ENCODE measurements around the gene INO80D. TPM values are rescaled to one million over a fixed set of nuclear protein-coding genes. Genes with fewer than 3 reads are reported as not detected.
"Not testable (repeated sequence)": the region's sequence is repeated elsewhere in the genome, so short reads cannot be mapped to it uniquely, and the experiment has no call there.

INO80D gene
- total RNA-seq, 1 experiment from 2014 or later, result 46.0 TPM

DNA sequence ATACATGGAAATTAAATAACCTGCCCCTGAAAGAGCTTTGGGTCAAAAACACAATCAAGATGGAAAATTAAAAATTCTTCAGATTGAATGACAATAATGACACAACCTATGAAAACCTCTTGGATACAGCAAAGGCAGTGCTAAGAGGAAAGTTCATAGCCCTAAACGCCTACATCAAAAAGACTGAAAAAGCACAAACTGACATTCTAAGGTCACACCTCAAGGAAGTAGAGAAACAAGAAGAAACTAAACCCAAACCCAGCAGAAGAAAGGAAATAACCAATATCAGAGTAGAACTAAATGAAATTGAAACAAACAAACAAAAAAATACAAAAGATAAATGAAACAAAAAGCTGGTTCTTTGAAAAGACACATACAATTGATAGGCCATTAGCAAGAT is 52.5 kb downstream of the INO80D start:
- WGBS (ENCODE audit: extremely low coverage, insufficient read length, low lambda C conversion rate), result no CpG with 5 or more reads among the region's 1 CpG
- H3K9me3 ChIP-seq (ENCODE audit: control insufficient read depth, low read depth, low read length); H3T11ph ChIP-seq (ENCODE audit: low read length); H3K9ac ChIP-seq (ENCODE audit: extremely low read depth, insufficient read length, low read length); H3K4ac ChIP-seq (ENCODE audit: low read depth, low read length); H4K5ac ChIP-seq (ENCODE audit: insufficient read length, low read depth, low read length); H3K14ac ChIP-seq (ENCODE audit: insufficient read depth, low read length); H3K4me2 ChIP-seq (ENCODE audit: insufficient read depth, insufficient read length, low read length); H2BK12ac ChIP-seq (ENCODE audit: insufficient read length, low read depth, low read length); H4K91ac ChIP-seq (ENCODE audit: insufficient read length, low read depth, low read length); H3K23ac ChIP-seq (ENCODE audit: insufficient read length, low read depth, low read length); DNase-seq; H2AFZ ChIP-seq (ENCODE audit: low read length); H3K27me3 ChIP-seq (ENCODE audit: insufficient read depth, low read length); H3K4me3 Mint-ChIP-seq; H3K23me2 ChIP-seq (ENCODE audit: insufficient read length, low read depth, low read length, poor library complexity, severe bottlenecking); H3K79me2 ChIP-seq (ENCODE audit: insufficient read depth, low read length); H3K56ac ChIP-seq (ENCODE audit: insufficient read length, low read depth, low read length); H2BK15ac ChIP-seq (ENCODE audit: low read depth, low read length); H2BK120ac ChIP-seq (ENCODE audit: low read depth, low read length, poor library complexity, severe bottlenecking); H3K4me1 ChIP-seq (ENCODE audit: insufficient read depth, low read length); H3K18ac ChIP-seq (ENCODE audit: insufficient read length, low read depth, low read length); H2BK20ac ChIP-seq (ENCODE audit: low read depth, low read length, poor library complexity, severe bottlenecking); H2AK5ac ChIP-seq (ENCODE audit: insufficient read length, low read length); H3K79me1 ChIP-seq (ENCODE audit: insufficient read depth, low read depth, low read length, poor library complexity, severe bottlenecking); H2BK5ac ChIP-seq (ENCODE audit: insufficient read length, low read length); H3K27me3 Mint-ChIP-seq (ENCODE audit: low read depth); H3K27ac ChIP-seq (ENCODE audit: insufficient read length, low read depth, low read length); H4K8ac ChIP-seq (replicated peaks; ENCODE audit: insufficient read length, low read depth, low read length); H4K20me1 ChIP-seq (ENCODE audit: control insufficient read depth, insufficient read depth, insufficient read length): not testable (repeated sequence)
- Mint-ChIP-seq H3K9me3 (peaks cover 3 to 21% of the 10 kb centered on the region in 2 experiments; a peak in 4 of 5 replicates), H3K36me3 (ENCODE audit: insufficient read depth in 1 of 3, low read depth in 3 of 3) (peaks cover 56 to 72% (median 62%) of the 10 kb centered on the region in 3 experiments), H3K27ac (peak overlapping the region in 1 of 3 experiments; percentile 11; a peak in 1 of 7 replicates), H3K4me1 (peaks cover 37 to 55% of the 10 kb centered on the region in 2 experiments)

Measured in H9 (cell line).